WTC11 (cell line): ENCODE measurements around the gene PA2G4. TPM values are rescaled to one million over a fixed set of nuclear protein-coding genes. Genes with fewer than 3 reads are reported as not detected.

Source experiments
- ATAC-seq: fragments of 200-7000 bp; cut with Tn5 transposase; 2 replicates; pipeline ENCODE4 v1.10.0; 2021; ENCODE audit warnings: mild to moderate bottlenecking, moderate library complexity
- CTCF ChIA-PET: fragments of 300-600 bp; sonication (Branson Sonifier 250); formaldehyde crosslinking; loops from one replicate; lab custom pipeline; 2021; ENCODE audit warnings: antibody characterized with exemption; lab: Charles Lee
- POLR2A ChIA-PET: fragments of 350-600 bp; sonication (Branson Sonifier 250); formaldehyde crosslinking; loops from one replicate; lab custom pipeline; 2021; ENCODE audit warnings: antibody characterized with exemption; lab: Charles Lee
- DNase-seq: peaks from one replicate; pipeline ENCODE4 v3.0.0; 2021; ENCODE audit warnings: low spot score
- H3K27ac Mint-ChIP-seq: 2 replicates; pipeline ENCODE4 v1.8.0; 2021; ENCODE audit warnings: mixed read lengths
- H3K27me3 Mint-ChIP-seq: 2 replicates; pipeline ENCODE4 v1.8.0; 2021; ENCODE audit warnings: low read depth, mild to moderate bottlenecking, moderate library complexity, mixed read lengths
- H3K36me3 Mint-ChIP-seq: 2 replicates; pipeline ENCODE4 v1.8.0; 2021; ENCODE audit warnings: mixed read lengths
- H3K4me1 Mint-ChIP-seq: 2 replicates; pipeline ENCODE4 v1.8.0; 2022; ENCODE audit warnings: mixed read lengths
- H3K4me3 Mint-ChIP-seq: 2 replicates; pipeline ENCODE4 v1.8.0; 2021; ENCODE audit warnings: mild to moderate bottlenecking, moderate library complexity, mixed read lengths
- H3K9me3 Mint-ChIP-seq: 2 replicates; pipeline ENCODE4 v1.8.0; 2021; ENCODE audit warnings: mixed read lengths
- CBFB ChIP-seq: sonication (generic); formaldehyde crosslinking; IDR thresholded peaks from 2 replicates; pipeline ENCODE4 v1.8.1; 2022; ENCODE audit warnings: mild to moderate bottlenecking, low read depth, missing genetic modification reagents
- CREM ChIP-seq: sonication (generic); formaldehyde crosslinking; IDR thresholded peaks from 2 replicates; pipeline ENCODE4 v1.8.1; 2022; ENCODE audit warnings: mild to moderate bottlenecking, missing genetic modification reagents, moderate library complexity
- ESRRA ChIP-seq: sonication (generic); formaldehyde crosslinking; IDR thresholded peaks from 2 replicates; pipeline ENCODE4 v1.8.1; 2022; ENCODE audit warnings: mild to moderate bottlenecking, missing genetic modification reagents, borderline replicate concordance
- FOXP1 ChIP-seq: sonication (generic); formaldehyde crosslinking; IDR thresholded peaks from 2 replicates; pipeline ENCODE4 v1.8.0; 2022; ENCODE audit warnings: missing genetic modification reagents, mild to moderate bottlenecking, moderate library complexity, borderline replicate concordance
- GABPB1 ChIP-seq: sonication (generic); formaldehyde crosslinking; IDR thresholded peaks from 2 replicates; pipeline ENCODE4 v1.8.1; 2023; ENCODE audit warnings: mild to moderate bottlenecking, missing genetic modification reagents
- IRF2 ChIP-seq: sonication (generic); formaldehyde crosslinking; IDR thresholded peaks from 2 replicates; pipeline ENCODE4 v1.8.0; 2022; ENCODE audit warnings: low read depth, missing genetic modification reagents, borderline replicate concordance
- MXD4 ChIP-seq: fragments of 250-450 bp; sonication (Bioruptor Pico); IDR thresholded peaks from 2 replicates; pipeline ENCODE4 v1.8.0; 2021; ENCODE audit warnings: mild to moderate bottlenecking, moderate library complexity, borderline replicate concordance
- NFE2L1 ChIP-seq: sonication (generic); formaldehyde crosslinking; IDR thresholded peaks from 2 replicates; pipeline ENCODE4 v1.8.1; 2023; ENCODE audit warnings: missing genetic modification reagents
- NFYB ChIP-seq: sonication (generic); formaldehyde crosslinking; conservative IDR thresholded peaks from 2 replicates; pipeline ENCODE4 v1.8.0; 2022; ENCODE audit warnings: low read depth, missing genetic modification reagents
- NR1H2 ChIP-seq: sonication (generic); formaldehyde crosslinking; IDR thresholded peaks from 2 replicates; pipeline ENCODE4 v1.9.0; 2021; ENCODE audit warnings: mild to moderate bottlenecking, moderate library complexity, missing genetic modification reagents
- NR2C2 ChIP-seq: sonication (generic); formaldehyde crosslinking; IDR thresholded peaks from 2 replicates; pipeline ENCODE4 v1.8.0; 2022; ENCODE audit warnings: mild to moderate bottlenecking, missing genetic modification reagents
- RELA ChIP-seq: sonication (generic); formaldehyde crosslinking; IDR thresholded peaks from 2 replicates; pipeline ENCODE4 v1.8.1; 2022; ENCODE audit warnings: missing genetic modification reagents, mild to moderate bottlenecking, borderline replicate concordance
- SMAD3 ChIP-seq: sonication (generic); formaldehyde crosslinking; IDR thresholded peaks from 2 replicates; pipeline ENCODE4 v1.8.0; 2022; ENCODE audit warnings: missing genetic modification reagents, mild to moderate bottlenecking, borderline replicate concordance
- TEAD4 ChIP-seq: sonication (generic); formaldehyde crosslinking; IDR thresholded peaks from 2 replicates; pipeline ENCODE4 v1.8.0; 2022; ENCODE audit warnings: mild to moderate bottlenecking, missing genetic modification reagents
- ZNF121 ChIP-seq: sonication (generic); formaldehyde crosslinking; IDR thresholded peaks from 2 replicates; pipeline ENCODE4 v1.8.0; 2023; ENCODE audit warnings: missing genetic modification reagents
- total RNA-seq: library from RNA; stranded (reverse); gene quantifications from 3 replicates; pipeline ENCODE4 v1.2.3, GENCODE V29; 2021
- TF ChIP-seq, protein P1 (sequence below): sonication (generic); formaldehyde crosslinking; IDR thresholded peaks from 2 replicates; pipeline ENCODE4 v1.8.1; 2023; ENCODE audit warnings: mild to moderate bottlenecking, missing genetic modification reagents, moderate library complexity
- TF ChIP-seq, protein P2 (sequence below): fragments of 250-450 bp; sonication (Bioruptor Pico); IDR thresholded peaks from 2 replicates; pipeline ENCODE4 v1.8.0; 2021; ENCODE audit warnings: mild to moderate bottlenecking
- TF ChIP-seq, protein P3 (sequence below): sonication (generic); formaldehyde crosslinking; IDR thresholded peaks from 2 replicates; pipeline ENCODE4 v1.8.1; 2022; ENCODE audit warnings: mild to moderate bottlenecking, moderate library complexity, missing genetic modification reagents
- TF ChIP-seq, protein P4 (sequence below): sonication (generic); formaldehyde crosslinking; IDR thresholded peaks from 2 replicates; pipeline ENCODE4 v1.8.1; 2022; ENCODE audit warnings: mild to moderate bottlenecking, missing genetic modification reagents, moderate library complexity, borderline replicate concordance
- TF ChIP-seq, protein P5 (sequence below): sonication (generic); formaldehyde crosslinking; IDR thresholded peaks from 2 replicates; pipeline ENCODE4 v1.8.1; 2023; ENCODE audit warnings: mild to moderate bottlenecking, missing genetic modification reagents, moderate library complexity

Gene PA2G4
- total RNA-seq, 1 experiment from 2014 or later = 249 TPM

DNA sequence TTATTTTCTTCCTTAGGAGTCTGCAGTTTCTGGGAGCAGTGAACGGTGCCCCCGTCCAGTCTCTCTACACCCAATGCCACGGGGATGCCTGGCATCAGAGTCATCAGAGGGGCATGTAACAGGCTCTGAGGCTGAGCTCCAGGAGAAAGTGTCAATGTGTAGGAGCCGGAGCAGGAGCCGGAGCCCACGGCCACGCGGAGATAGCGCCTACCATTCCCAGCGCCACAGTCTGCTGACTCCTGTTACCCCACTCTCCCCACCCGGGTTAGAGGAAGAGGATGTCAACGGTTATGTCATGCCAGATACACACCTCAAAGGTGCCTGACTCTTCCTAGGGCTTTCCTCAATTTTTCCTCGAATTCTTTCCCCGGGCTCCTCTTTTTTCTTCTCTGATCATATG, 3.3 kb upstream of the PA2G4 start:
- TF ChIP-seq GABPB1 (CRISPR knock-in tag) (no peak), IRF2 (CRISPR knock-in tag) (no peak)
- TF ChIP-seq, protein P1, sequence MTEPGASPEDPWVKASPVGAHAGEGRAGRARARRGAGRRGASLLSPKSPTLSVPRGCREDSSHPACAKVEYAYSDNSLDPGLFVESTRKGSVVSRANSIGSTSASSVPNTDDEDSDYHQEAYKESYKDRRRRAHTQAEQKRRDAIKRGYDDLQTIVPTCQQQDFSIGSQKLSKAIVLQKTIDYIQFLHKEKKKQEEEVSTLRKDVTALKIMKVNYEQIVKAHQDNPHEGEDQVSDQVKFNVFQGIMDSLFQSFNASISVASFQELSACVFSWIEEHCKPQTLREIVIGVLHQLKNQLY = no peak
- H3K27me3 Mint-ChIP-seq = no peaks in the 10 kb centered on the region
- peaks cover 17% of the 10 kb centered on the region for H3K4me1 Mint-ChIP-seq
- H3K9me3 Mint-ChIP-seq = no peaks in the 10 kb centered on the region
- H3K4me3 Mint-ChIP-seq = no peak overlapping the region
- H3K27ac Mint-ChIP-seq = no peak overlapping the region
- peaks cover 56% of the 10 kb centered on the region for H3K36me3 Mint-ChIP-seq
- ChIA-PET POLR2A (no interaction called here), CTCF (no interaction called here)
- ATAC-seq (no peak), DNase-seq (no peak)

DNA sequence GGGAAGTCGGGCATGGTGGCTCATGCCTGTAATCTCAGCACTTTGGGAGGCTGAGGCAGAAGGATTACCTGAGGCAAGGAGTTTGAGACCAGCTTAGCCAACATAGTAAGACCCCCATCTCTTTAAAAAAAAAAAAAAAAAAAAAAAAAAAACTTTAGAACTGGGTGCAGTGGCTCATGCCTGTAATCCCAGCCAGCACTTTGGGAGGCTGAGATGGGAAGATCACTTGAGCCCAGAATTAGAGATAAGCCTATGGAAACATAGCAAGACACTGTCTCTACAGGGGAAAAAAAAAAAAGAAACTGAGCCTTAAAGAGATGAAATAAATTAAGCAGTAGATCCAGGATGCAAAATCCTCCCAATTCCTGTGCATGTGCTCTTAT, 1.7 kb upstream of the PA2G4 start:
- ChIA-PET CTCF (interaction anchor here (2.1 kb wide), 1 partner anchor 18 kb away, joined by 7 read pairs; no protein-coding TSS in a partner anchor), POLR2A (no interaction called here)
- H3K27ac Mint-ChIP-seq = no peak overlapping the region

DNA sequence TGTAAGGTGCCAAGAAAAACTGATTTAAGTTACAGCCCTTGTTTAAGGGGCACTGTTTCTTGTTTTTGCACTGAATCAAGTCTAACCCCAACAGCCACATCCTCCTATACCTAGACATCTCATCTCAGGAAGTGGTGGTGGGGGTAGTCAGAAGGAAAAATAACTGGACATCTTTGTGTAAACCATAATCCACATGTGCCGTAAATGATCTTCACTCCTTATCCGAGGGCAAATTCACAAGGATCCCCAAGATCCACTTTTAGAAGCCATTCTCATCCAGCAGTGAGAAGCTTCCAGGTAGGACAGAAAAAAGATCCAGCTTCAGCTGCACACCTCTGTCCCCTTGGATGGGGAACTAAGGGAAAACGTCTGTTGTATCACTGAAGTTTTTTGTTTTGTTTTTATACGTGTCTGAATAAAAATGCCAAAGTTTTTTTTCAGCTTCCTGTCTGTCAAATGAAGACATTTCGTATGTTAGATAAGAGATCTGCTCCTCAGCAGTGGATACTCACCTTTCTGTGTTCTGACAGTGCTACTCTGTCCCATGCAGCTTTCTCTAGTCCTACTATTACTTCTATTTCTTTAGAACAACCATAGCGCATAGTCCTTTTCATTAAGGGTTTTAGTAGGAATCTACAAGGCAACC, 1.2 kb upstream of the PA2G4 start:
- Mint-ChIP-seq H3K27ac (peak overlapping the region; percentile 99), H3K27me3 (no peaks in the 10 kb centered on the region), H3K4me3 (peak overlapping the region; percentile 90), H3K36me3 (peaks cover 58% of the 10 kb centered on the region), H3K4me1 (peaks cover 24% of the 10 kb centered on the region), H3K9me3 (no peaks in the 10 kb centered on the region)
- ChIA-PET POLR2A (interaction anchor here (0.5 to 2.2 kb wide), 5 partner anchors 15 to 58 kb away, joined by 4 to 34 read pairs (median 6); partner anchors contain the start of gene ERBB3), CTCF (interaction anchor here (1.3 to 2.1 kb wide), 6 partner anchors 18 to 365 kb away, joined by 4 to 18 read pairs (median 8); partner anchors contain the start of genes ORMDL2, SARNP and SMARCC2)
- no peak for DNase-seq
- no peak for ATAC-seq
- peak; percentile 55; the same call in 1 of the 2 replicates for TF ChIP-seq ZNF121 (CRISPR knock-in tag)
- no peak for TF ChIP-seq SMAD3 (CRISPR knock-in tag)

More for the DNA sequence above, 1.7 kb upstream of the PA2G4 start:
- TF ChIP-seq IRF2 (CRISPR knock-in tag) = no peak
- TF ChIP-seq, protein P2, sequence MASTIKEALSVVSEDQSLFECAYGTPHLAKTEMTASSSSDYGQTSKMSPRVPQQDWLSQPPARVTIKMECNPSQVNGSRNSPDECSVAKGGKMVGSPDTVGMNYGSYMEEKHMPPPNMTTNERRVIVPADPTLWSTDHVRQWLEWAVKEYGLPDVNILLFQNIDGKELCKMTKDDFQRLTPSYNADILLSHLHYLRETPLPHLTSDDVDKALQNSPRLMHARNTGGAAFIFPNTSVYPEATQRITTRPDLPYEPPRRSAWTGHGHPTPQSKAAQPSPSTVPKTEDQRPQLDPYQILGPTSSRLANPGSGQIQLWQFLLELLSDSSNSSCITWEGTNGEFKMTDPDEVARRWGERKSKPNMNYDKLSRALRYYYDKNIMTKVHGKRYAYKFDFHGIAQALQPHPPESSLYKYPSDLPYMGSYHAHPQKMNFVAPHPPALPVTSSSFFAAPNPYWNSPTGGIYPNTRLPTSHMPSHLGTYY (CRISPR knock-in tag) = no peak
- no peak for TF ChIP-seq CBFB (CRISPR knock-in tag)
- no peak for TF ChIP-seq MXD4 (CRISPR knock-in tag)
- TF ChIP-seq, protein P3, sequence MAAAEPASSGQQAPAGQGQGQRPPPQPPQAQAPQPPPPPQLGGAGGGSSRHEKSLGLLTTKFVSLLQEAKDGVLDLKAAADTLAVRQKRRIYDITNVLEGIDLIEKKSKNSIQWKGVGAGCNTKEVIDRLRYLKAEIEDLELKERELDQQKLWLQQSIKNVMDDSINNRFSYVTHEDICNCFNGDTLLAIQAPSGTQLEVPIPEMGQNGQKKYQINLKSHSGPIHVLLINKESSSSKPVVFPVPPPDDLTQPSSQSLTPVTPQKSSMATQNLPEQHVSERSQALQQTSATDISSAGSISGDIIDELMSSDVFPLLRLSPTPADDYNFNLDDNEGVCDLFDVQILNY = no peak
- no peak for TF ChIP-seq NR2C2
- TF ChIP-seq ESRRA (CRISPR knock-in tag) = no peak
- TF ChIP-seq NFYB (CRISPR knock-in tag) = no peak
- TF ChIP-seq FOXP1 (CRISPR knock-in tag) = no peak
- TF ChIP-seq NR1H2 (CRISPR knock-in tag) = no peak
- TF ChIP-seq, protein P4, sequence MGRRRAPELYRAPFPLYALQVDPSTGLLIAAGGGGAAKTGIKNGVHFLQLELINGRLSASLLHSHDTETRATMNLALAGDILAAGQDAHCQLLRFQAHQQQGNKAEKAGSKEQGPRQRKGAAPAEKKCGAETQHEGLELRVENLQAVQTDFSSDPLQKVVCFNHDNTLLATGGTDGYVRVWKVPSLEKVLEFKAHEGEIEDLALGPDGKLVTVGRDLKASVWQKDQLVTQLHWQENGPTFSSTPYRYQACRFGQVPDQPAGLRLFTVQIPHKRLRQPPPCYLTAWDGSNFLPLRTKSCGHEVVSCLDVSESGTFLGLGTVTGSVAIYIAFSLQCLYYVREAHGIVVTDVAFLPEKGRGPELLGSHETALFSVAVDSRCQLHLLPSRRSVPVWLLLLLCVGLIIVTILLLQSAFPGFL (CRISPR knock-in tag) = no peak
- TF ChIP-seq, protein P5, sequence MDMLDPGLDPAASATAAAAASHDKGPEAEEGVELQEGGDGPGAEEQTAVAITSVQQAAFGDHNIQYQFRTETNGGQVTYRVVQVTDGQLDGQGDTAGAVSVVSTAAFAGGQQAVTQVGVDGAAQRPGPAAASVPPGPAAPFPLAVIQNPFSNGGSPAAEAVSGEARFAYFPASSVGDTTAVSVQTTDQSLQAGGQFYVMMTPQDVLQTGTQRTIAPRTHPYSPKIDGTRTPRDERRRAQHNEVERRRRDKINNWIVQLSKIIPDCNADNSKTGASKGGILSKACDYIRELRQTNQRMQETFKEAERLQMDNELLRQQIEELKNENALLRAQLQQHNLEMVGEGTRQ (CRISPR knock-in tag) = no peak
- TF ChIP-seq RELA = no peak
- no peak for TF ChIP-seq TEAD4 (CRISPR knock-in tag)
- no peak for TF ChIP-seq CREM (CRISPR knock-in tag)
- no peak for TF ChIP-seq NFE2L1
- no peaks in the 10 kb centered on the region for H3K9me3 Mint-ChIP-seq
- no peak for ATAC-seq
- H3K4me3 Mint-ChIP-seq = peak overlapping the region; percentile 90; the same call in 1 of the 2 replicates
- peaks cover 24% of the 10 kb centered on the region for H3K4me1 Mint-ChIP-seq
- no peak for DNase-seq
- H3K27me3 Mint-ChIP-seq = no peaks in the 10 kb centered on the region
- peaks cover 56% of the 10 kb centered on the region for H3K36me3 Mint-ChIP-seq
